PFSK-1 (cell line): ENCODE measurements around the gene BAZ2A.

Experiments
- FOXP2 ChIP-seq: optimal IDR thresholded peaks from 2 replicates; pipeline ENCODE3; 2011; ENCODE audit warnings: borderline replicate concordance, control low read depth, inconsistent platforms; ENCODE audit not compliant: insufficient read depth; ENCODE audit errors: extremely low read length, extremely low read depth
- POLR2AphosphoS5 ChIP-seq: IDR thresholded peaks from 2 replicates; pipeline ENCODE4 v1.6.1; 2012; ENCODE audit warnings: low read depth, mild to moderate bottlenecking, control low read depth, low read length, moderate library complexity
- SIN3A ChIP-seq: IDR thresholded peaks from 2 replicates; pipeline ENCODE4 v1.6.1; 2012; ENCODE audit warnings: mild to moderate bottlenecking, low read length, moderate library complexity, borderline replicate concordance; ENCODE audit not compliant: insufficient read depth

DNA sequence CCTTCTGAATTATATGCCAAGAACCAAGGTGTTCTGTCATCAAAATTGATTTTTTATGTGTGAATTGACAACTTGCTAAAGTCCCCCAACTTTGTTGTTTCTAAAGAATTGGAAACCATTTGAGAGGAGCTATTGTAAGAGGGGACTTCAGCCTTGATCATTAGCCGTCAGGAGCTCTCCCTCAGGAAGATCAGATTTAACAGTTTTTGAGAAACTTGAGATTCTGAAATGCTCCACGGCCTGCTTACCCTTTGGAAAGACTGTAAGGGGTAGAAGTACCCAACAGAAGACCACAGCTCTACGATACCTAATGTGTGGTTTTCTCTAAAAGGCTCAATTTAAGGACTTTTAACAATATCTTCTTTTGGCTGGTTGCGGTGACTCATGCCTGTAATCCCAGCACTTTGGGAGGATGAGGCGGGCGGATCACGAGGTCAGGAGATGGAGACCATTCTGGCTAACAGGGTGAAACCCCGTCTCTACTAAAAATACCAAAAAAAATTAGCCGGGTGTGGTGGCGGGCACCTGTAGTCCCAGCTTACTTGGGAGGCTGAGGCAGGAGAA lies 51.1 kb downstream of the BAZ2A start:
- TF ChIP-seq POLR2AphosphoS5 (no peak), SIN3A (no peak), FOXP2 (no peak)
